ENCODE measurements around the gene PSG4. TPM values are rescaled to one million over a fixed set of nuclear protein-coding genes. Genes with fewer than 3 reads are reported as not detected.

Gene PSG4
- polyA plus RNA-seq, 4 donors, result 0.27 TPM; not detected in 3

Other genes starting within 250 kb of the PSG4 start
- gene PSG11, start 179.2 kb downstream of the PSG4 start, polyA plus RNA-seq (ENCODE audit: insufficient read length in 4 of 4), result under 1 TPM in 1 of 4 donors, not detected in 3; 0.20 TPM
- under 1 TPM in 1 of 4 donors, not detected in 3; 0.23 TPM for gene PSG2, start 122.9 kb downstream of the PSG4 start, polyA plus RNA-seq (ENCODE audit: insufficient read length in 4 of 4)
- gene PSG5, start 19.1 kb downstream of the PSG4 start, polyA plus RNA-seq (ENCODE audit: insufficient read length in 4 of 4), result under 1 TPM in 1 of 4 donors, not detected in 3; 0.27 TPM
- gene PSG9, start 63.9 kb upstream of the PSG4 start, polyA plus RNA-seq (ENCODE audit: insufficient read length in 4 of 4), result under 1 TPM in 1 of 4 donors, not detected in 3; 0.16 TPM
- gene CD177, start 148.0 kb upstream of the PSG4 start, polyA plus RNA-seq (ENCODE audit: insufficient read length in 4 of 4), result under 1 TPM in 3 of 4 donors, not detected in 1; 0.40 to 0.66 (median 0.46) TPM
- under 1 TPM in 1 of 4 donors, not detected in 3; 0.11 TPM for gene TEX101, start 209.3 kb upstream of the PSG4 start, polyA plus RNA-seq (ENCODE audit: insufficient read length in 4 of 4)

All from left renal pelvis (tissue), 4 donors.